Heart right ventricle (tissue), 16 donors: ENCODE results near the gene CAPRIN1. TPM values are rescaled to one million over a fixed set of nuclear protein-coding genes. Genes with fewer than 3 reads are reported as not detected.

ENCODE experiments used
- ATAC-seq, 8 donors: fragments of 200-7000 bp; cut with Tn5 transposase; one replicate each; pipeline ENCODE4 v1.9.1; 2020; ENCODE audit warnings: mild to moderate bottlenecking in 8 of 8, moderate library complexity in 8 of 8, moderate number of reproducible peaks in 1 of 8
- DNase-seq, 2 donors: peaks; one replicate each; pipeline ENCODE4 v3.0.0-alpha.2; 2020
- H3K27ac ChIP-seq, 10 donors: fragments of 200-600 bp; sonication (generic) in 2 of 10; one replicate each; pipeline versions ENCODE4 v1.5.0 to v1.8.0; 2020 to 2022; ENCODE audit warnings: mild to moderate bottlenecking in 3 of 10
- H3K27me3 ChIP-seq, 7 donors: fragments of 200-600 bp; one replicate each; pipeline ENCODE4 v1.8.0; 2021 to 2022; ENCODE audit warnings: mild to moderate bottlenecking in 2 of 7
- H3K36me3 ChIP-seq, 9 donors: fragments of 200-600 bp; sonication (generic) in 1 of 9; one replicate each; pipeline versions ENCODE4 v1.5.0 to v1.8.0; 2020 to 2022; ENCODE audit warnings: mild to moderate bottlenecking in 2 of 9
- H3K4me1 ChIP-seq, 9 donors: fragments of 200-600 bp; sonication (generic) in 1 of 9; one replicate each; pipeline versions ENCODE4 v1.5.0 to v1.8.0; 2020 to 2022; ENCODE audit warnings: mild to moderate bottlenecking in 4 of 9
- H3K4me3 ChIP-seq, 10 donors: fragments of 200-600 bp; sonication (generic) in 2 of 10; one replicate each; pipeline versions ENCODE4 v1.5.0 to v1.8.0; 2020 to 2022; ENCODE audit warnings: mild to moderate bottlenecking in 7 of 10, moderate library complexity in 2 of 10
- H3K9me3 ChIP-seq, 11 donors: fragments of 200-600 bp in 10 of 11; sonication (generic) in 2 of 11; one replicate each; pipeline versions ENCODE4 v1.5.0 to v1.8.0; 2013 to 2022; ENCODE audit warnings: mild to moderate bottlenecking in 2 of 11, control low read depth in 1 of 11, moderate library complexity in 1 of 11
- CTCF ChIP-seq, 9 donors: fragments of 200-600 bp; sonication (generic) in 2 of 9; IDR thresholded peaks; one replicate each; pipeline versions ENCODE4 v1.5.0 to v1.8.0; 2021 to 2022; ENCODE audit warnings: antibody characterized with exemption in 9 of 9, mild to moderate bottlenecking in 5 of 9, moderate library complexity in 1 of 9
- WGBS, 2 donors: extraction: QIAGEN DNeasy Blood & Tissue Kit; methylation state at CpG; one replicate each; pipeline ENCODE4 v1.1.7; 2013; ENCODE audit warnings: inconsistent platforms in 1 of 2; 5-methylcytosine and 5-hydroxymethylcytosine counted together
- intact Hi-C, 10 donors: fragments of 100-400 bp; cut with DNase I; formaldehyde crosslinking; loops; one replicate each; pipeline versions ENCODE4 v1.11.1 to v1.14.2; 2022
- polyA plus RNA-seq, 2 donors: library from polyadenylated mRNA; stranded (reverse); fragments of 200-250 nt; gene quantifications; one replicate each; pipeline ENCODE4 v1.2.3, GENCODE V29; 2013
- total RNA-seq, 10 donors: library from RNA; stranded (reverse); fragmentation: NEBNext Ultra II Directional in 3 of 10; extraction: Animal tissue kit (Norgen Biotek cat#: 25700) in 3 of 10; gene quantifications; one replicate each; pipeline versions ENCODE4 v1.2.1 to v1.2.4, GENCODE V29; 2021 to 2023
- donor health status: Arrhythmogenic right ventricular cardiomyopathy.
- donor health status: ischemic (EF 13 %, LVEDD 7.1; RV severe dilation, severe dysfunction).
- donor health status: healthy with polysubstance abuse.
- donor health status: DM: no; HTN: yes; CAD: no.
- donor health status: DM: no; HTN: no; CAD: no.
- donor health status: ischemic (EF 25% LVEDD 6.9; RV normal size, moderate dysfunction).
- donor health status: ischemic (EF 25% LVEDD 5.7; RV mildly dilated, moderate dysfunction).
- donor health status: healthy.
- donor health status: DM: yes; HTN: yes; CAD: no.
- donor health status: Ischemic cardiomyopathy.
- donor health status: ischemic (EF 35%, LVEDD 5.7; RV mildly dilated, moderate dysfunction).
- donor health status: nonischemic (EF 11% LVEDD 7.7; RV severe dilation, severe dysfunction).
- donor health status: DM: yes; HTN: yes; CAD: no.
- donor health status: PGD.
- donor health status: ischemic (EF 29% LVEDD 5.4; RV normal size, mild dysfunction).
- donor health status: nonischemic (EF 23%, LVEDD 6.1; RV moderate dilation, normal function).

The CAPRIN1 gene
- total and polyA plus RNA-seq, 12 donors = 37.9 to 142 (median 118) TPM

- intact Hi-C loops = loop anchor here in 8 of 10 donors (1.0 to 10.0 kb wide), 8 partner anchors 51 to 339 kb away; partner anchors contain the start of genes CAPRIN1 (in 7 of the 8) and ABTB2 (in 1 of the 8)
- Histone ChIP-seq H3K9me3 (no peaks in the 10 kb centered on the region), H3K4me1 (peaks cover 0 to 27% (median 20%) of the 10 kb centered on the region in 9 donors), H3K36me3 (peaks cover 0 to 60% (median 14%) of the 10 kb centered on the region in 9 donors), H3K27me3 (no peaks in the 10 kb centered on the region), H3K27ac (peak within 1 kb of the TSS; percentile 58 to 97 (median 94)), H3K4me3 (peak within 1 kb of the TSS; percentile 61 to 93 (median 80))
- 0 to 1% methylated on average over 55 of the region's 55 CpGs for WGBS, 2 donors
- TF ChIP-seq CTCF (IDR thresholded peaks at IDR 0.05) = peak in 3 of 9 donors; percentile 14 to 33 (median 28)
- DNase-seq (peak; percentile 93 to 98), ATAC-seq (peak; percentile 95 to 99 (median 98))
These were observed 53.8 kb downstream of the CAPRIN1 start, which contains the start of gene NAT10 for GRCh38 chr11:34105079-34105956. Gene NAT10, plus strand, starts transcription at chr11:34105629. Its CDS starts 2,597 bp downstream, at chr11:34108226.

DNA sequence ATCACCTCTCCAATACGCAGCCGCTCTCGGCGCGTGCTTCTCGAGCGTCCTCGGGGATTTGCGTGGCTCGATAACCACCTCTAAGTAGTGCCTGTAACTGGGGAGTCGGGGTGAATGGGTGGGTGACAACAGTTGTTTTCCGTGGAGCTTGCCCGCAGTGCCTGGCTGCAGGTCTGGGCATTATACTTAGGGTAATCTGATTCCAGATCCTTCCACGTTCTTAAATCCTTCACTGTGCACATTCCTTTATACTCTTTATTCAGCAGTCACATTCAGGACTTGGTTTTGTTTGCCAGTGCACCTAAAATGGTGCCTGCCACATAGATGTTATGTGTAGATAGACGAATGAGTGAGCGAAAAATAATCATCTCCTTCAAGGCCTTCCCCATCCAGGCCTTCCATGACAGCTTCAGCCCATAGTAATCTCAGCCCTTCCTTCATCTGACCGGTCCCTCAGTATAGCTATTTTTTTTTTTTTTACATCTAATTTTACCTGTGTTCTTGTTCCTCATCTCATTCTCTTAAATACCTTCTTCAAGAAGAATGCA lies 54.5 kb downstream of the CAPRIN1 start:
- DNase-seq (no peak), ATAC-seq (peak in 3 of 8 donors; percentile 13 to 33 (median 22))
- 2 to 3% methylated on average over 17 of the region's 17 CpGs for whole genome bisulfite sequencing, 2 donors
- Histone ChIP-seq H3K36me3 (peaks cover 0 to 60% (median 18%) of the 10 kb centered on the region in 9 donors), H3K9me3 (no peaks in the 10 kb centered on the region), H3K27ac (peak overlapping the region in 9 of 10 donors; percentile 84 to 97 (median 95)), H3K4me3 (peak overlapping the region; percentile 61 to 93 (median 80)), H3K4me1 (peaks cover 0 to 27% (median 20%) of the 10 kb centered on the region in 9 donors), H3K27me3 (no peaks in the 10 kb centered on the region)
- intact Hi-C loops = loop anchor here in 8 of 10 donors (1.0 to 10.0 kb wide), 8 partner anchors 51 to 339 kb away; partner anchors contain the start of genes CAPRIN1 (in 7 of the 8) and ABTB2 (in 1 of the 8)
- TF ChIP-seq CTCF (IDR thresholded peaks at IDR 0.05) = no peak

GRCh38 chr11:34111722-34112270 lies 60.3 kb downstream of the CAPRIN1 start:
- Histone ChIP-seq H3K4me1 (peaks cover 0 to 14% (median 6%) of the 10 kb centered on the region in 9 donors), H3K9me3 (no peaks in the 10 kb centered on the region), H3K27me3 (no peaks in the 10 kb centered on the region), H3K4me3 (no peak overlapping the region), H3K36me3 (peaks cover 0 to 98% (median 58%) of the 10 kb centered on the region in 9 donors), H3K27ac (no peak overlapping the region)
- no peak for TF ChIP-seq CTCF (IDR thresholded peaks at IDR 0.05)
- ATAC-seq (no peak), DNase-seq (no peak)
- 89 to 92% methylated on average over 6 of the region's 6 CpGs for WGBS, 2 donors
- intact Hi-C loops = loop anchor here in 1 of 10 donors (10.0 kb wide), 1 partner anchor 117 kb away; no protein-coding TSS in a partner anchor

DNA sequence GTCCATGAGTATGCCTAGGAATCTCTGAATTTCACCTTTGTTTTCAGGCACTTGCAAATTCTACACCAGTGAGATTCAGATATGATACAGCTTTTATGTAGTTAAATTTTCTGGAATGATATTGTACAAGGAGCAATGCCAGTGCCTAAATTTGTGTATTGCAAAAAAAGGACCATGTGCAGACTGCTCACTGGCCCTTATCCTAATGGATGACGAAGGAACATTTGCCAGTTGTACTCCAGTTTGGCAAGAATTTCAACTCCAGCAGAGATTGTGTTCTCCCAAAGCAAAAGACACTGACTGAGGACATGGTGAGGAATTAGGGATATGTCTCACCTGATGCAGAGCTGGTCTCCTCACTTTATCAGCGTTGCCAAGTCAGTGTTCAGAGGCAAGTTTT lies 62.5 kb downstream of the CAPRIN1 start:
- Histone ChIP-seq H3K4me3 (no peak overlapping the region), H3K9me3 (no peaks in the 10 kb centered on the region), H3K4me1 (peaks cover 0 to 8% (median 0%) of the 10 kb centered on the region in 9 donors), H3K27ac (no peak overlapping the region), H3K36me3 (peaks cover 4 to 100% (median 79%) of the 10 kb centered on the region in 9 donors), H3K27me3 (no peaks in the 10 kb centered on the region)
- whole genome bisulfite sequencing, 2 donors = 74 to 86% methylated on average over 2 of the region's 2 CpGs
- ATAC-seq (peak in 2 of 8 donors; percentile 21 to 67), DNase-seq (no peak)
- intact Hi-C loops = loop anchor here in 1 of 10 donors (10.0 kb wide), 1 partner anchor 119 kb away; no protein-coding TSS in a partner anchor
- TF ChIP-seq CTCF (IDR thresholded peaks at IDR 0.05) = no peak
